Activated CD8-positive, alpha-beta T cell treated with anti-CD3 and anti-CD28 coated beads for 36 hours (primary cell): Measurements from ENCODE around the gene CELA3B. TPM values are rescaled to one million over a fixed set of nuclear protein-coding genes. Genes with fewer than 3 reads are reported as not detected.
"Not testable (repeated sequence)": the region's sequence is repeated elsewhere in the genome, so short reads cannot be mapped to it uniquely, and the experiment has no call there.

Source experiments
- ATAC-seq: fragments of 200-7000 bp; cut with Tn5 transposase; one replicate; pipeline ENCODE4 v1.10.0; 2021; ENCODE audit warnings: mild to moderate bottlenecking, moderate library complexity
- CTCF ChIA-PET: fragments of 350-600 bp; sonication (Branson Sonifier 250); formaldehyde crosslinking; loops from one replicate; lab custom pipeline; 2021; ENCODE audit warnings: antibody characterized with exemption; lab: Charles Lee
- POLR2A ChIA-PET: fragments of 350-600 bp; sonication (Branson Sonifier 250); formaldehyde crosslinking; loops from one replicate; lab custom pipeline; 2021; ENCODE audit warnings: antibody characterized with exemption; lab: Charles Lee
- DNase-seq: peaks from one replicate; pipeline ENCODE4 v3.0.0-alpha.2; 2020
- H3K27ac Mint-ChIP-seq: one replicate; pipeline ENCODE4 v1.8.0; 2021; ENCODE audit warnings: mild to moderate bottlenecking, mixed read lengths
- H3K27me3 Mint-ChIP-seq: one replicate; pipeline ENCODE4 v1.8.0; 2021; ENCODE audit warnings: mixed read lengths
- H3K36me3 Mint-ChIP-seq: one replicate; pipeline ENCODE4 v1.8.0; 2021; ENCODE audit warnings: low read depth, mixed read lengths
- H3K4me1 Mint-ChIP-seq: one replicate; pipeline ENCODE4 v1.8.0; 2021; ENCODE audit warnings: low read depth, mixed read lengths
- H3K4me3 Mint-ChIP-seq: one replicate; pipeline ENCODE4 v1.8.0; 2021; ENCODE audit warnings: mild to moderate bottlenecking, moderate library complexity, mixed read lengths
- H3K9me3 Mint-ChIP-seq: one replicate; pipeline ENCODE4 v1.8.0; 2021; ENCODE audit warnings: mixed read lengths
- intact Hi-C: fragments of 100-400 bp; cut with micrococcal nuclease; formaldehyde crosslinking; loops from one replicate; pipeline ENCODE4 v1.10.0; 2022
- total RNA-seq, 2 experiments: library from RNA; stranded (reverse); gene quantifications; one replicate each; pipeline ENCODE4 v1.2.3, GENCODE V29; 2021
- TF ChIP-seq, protein P1 (sequence below): fragments of 200-600 bp; IDR thresholded peaks from one replicate; pipeline ENCODE4 v1.8.0; 2022; ENCODE audit warnings: antibody characterized with exemption, mild to moderate bottlenecking

The CELA3B gene
- total RNA-seq, 2 experiments from 2014 or later, result not detected

DNA sequence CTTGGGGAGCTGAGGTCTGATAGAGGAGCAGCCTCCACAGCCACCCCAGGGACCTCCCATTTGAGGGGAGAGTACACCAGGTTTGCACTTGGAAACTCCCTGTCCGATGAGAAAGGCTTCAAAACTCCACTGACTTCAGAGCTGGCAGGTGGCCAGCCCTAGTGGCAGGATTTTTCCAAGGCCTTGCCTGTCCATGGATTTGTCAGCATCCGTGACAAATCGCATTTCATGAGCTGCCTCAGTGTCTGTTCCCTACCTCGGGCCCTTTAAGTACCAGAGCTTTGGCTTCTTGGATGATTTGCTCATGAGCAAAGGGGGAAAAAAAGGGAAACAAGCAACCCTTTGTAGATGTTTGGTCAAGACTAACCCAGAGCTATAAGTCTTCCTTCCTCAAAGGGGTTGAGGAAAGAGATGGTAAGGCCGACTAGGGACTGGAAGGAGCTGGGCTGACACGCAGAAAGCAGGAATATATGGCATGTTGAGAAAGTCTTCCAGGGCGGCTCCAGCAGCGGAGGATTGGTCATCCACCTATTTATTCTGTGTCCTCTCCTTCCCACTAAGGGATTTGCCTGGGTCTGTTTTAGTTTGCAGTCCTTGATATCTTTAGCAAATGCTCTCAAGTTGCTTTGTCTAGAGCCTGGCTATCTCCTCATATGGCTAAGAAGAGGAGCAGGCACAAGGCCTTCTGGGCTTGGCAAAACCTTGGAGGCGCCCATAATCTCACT lies 37.0 kb upstream of the CELA3B start:
- TF ChIP-seq, protein P1, sequence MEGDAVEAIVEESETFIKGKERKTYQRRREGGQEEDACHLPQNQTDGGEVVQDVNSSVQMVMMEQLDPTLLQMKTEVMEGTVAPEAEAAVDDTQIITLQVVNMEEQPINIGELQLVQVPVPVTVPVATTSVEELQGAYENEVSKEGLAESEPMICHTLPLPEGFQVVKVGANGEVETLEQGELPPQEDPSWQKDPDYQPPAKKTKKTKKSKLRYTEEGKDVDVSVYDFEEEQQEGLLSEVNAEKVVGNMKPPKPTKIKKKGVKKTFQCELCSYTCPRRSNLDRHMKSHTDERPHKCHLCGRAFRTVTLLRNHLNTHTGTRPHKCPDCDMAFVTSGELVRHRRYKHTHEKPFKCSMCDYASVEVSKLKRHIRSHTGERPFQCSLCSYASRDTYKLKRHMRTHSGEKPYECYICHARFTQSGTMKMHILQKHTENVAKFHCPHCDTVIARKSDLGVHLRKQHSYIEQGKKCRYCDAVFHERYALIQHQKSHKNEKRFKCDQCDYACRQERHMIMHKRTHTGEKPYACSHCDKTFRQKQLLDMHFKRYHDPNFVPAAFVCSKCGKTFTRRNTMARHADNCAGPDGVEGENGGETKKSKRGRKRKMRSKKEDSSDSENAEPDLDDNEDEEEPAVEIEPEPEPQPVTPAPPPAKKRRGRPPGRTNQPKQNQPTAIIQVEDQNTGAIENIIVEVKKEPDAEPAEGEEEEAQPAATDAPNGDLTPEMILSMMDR, result no peak
- ATAC-seq, result no peak
- intact Hi-C loops, result no loop called here
- Mint-ChIP-seq H3K4me3 (no peak overlapping the region), H3K4me1 (peaks cover 10% of the 10 kb centered on the region), H3K27me3 (peaks cover 11% of the 10 kb centered on the region), H3K27ac (no peak overlapping the region), H3K9me3 (no peaks in the 10 kb centered on the region), H3K36me3 (no peaks in the 10 kb centered on the region)
- no peak for DNase-seq
- CTCF ChIA-PET, result interaction anchor here (1.4 kb wide), 2 partner anchors 16 to 24 kb away, joined by 3 to 6 read pairs; no protein-coding TSS in a partner anchor
- POLR2A ChIA-PET, result interaction anchor here (0.6 kb wide), 1 partner anchor 1099 kb away, joined by 3 read pairs; no protein-coding TSS in a partner anchor

DNA sequence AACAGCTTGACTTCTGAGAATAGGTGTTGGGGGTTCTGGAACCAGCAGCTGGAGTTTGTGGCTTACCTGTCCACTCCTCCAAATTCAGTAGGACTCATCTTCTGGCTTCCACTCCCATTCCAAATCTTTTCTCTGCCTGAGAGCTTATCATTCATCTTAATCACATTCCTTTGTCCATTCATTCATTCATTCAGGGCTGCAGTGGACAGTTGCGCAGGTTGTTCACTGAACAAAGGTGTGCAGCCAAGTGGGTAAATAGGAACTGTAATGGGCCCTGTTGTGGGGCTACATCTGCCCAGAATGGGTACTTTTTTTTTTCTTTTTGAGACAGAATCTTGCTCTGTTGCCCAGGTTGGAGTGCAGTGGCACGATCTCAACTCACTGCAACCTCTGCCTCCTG lies 36.3 kb upstream of the CELA3B start:
- ATAC-seq, result no peak
- POLR2A ChIA-PET, result interaction anchor here (0.6 kb wide), 1 partner anchor 1098 kb away, joined by 3 read pairs; no protein-coding TSS in a partner anchor
- Mint-ChIP-seq H3K27ac (no peak overlapping the region), H3K4me1 (peaks cover 9% of the 10 kb centered on the region), H3K9me3 (no peaks in the 10 kb centered on the region), H3K36me3 (no peaks in the 10 kb centered on the region), H3K4me3 (no peak overlapping the region), H3K27me3 (peaks cover 11% of the 10 kb centered on the region)
- CTCF ChIA-PET, result no interaction called here
- TF ChIP-seq, protein P1, result no peak
- DNase-seq, result no peak
- intact Hi-C loops, result no loop called here

DNA sequence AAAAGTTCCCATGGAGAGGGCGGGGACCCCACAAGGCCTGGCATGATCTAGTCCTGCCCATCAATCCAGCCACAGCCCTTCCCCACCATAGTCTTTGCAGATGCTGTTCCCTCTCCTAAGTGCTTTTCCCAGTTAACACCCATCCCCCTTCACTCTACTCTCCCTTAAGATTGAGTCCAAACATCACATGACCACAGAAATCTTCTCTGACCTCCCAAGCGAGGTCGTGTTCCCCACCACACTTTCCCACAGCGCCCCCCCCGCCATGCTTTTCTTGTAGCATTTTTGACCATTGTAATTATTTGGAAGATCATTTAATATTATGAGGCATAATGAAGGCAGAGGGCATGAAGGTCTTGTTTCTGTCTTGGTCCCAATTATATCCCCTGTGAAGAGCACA lies 35.5 kb upstream of the CELA3B start:
- ChIA-PET CTCF (no interaction called here), POLR2A (no interaction called here)
- peaks cover 10% of the 10 kb centered on the region for H3K27me3 Mint-ChIP-seq
- no peak overlapping the region for H3K4me3 Mint-ChIP-seq
- H3K27ac Mint-ChIP-seq, result no peak overlapping the region
- TF ChIP-seq, protein P1, result no peak
- no peaks in the 10 kb centered on the region for H3K9me3 Mint-ChIP-seq
- peaks cover 4% of the 10 kb centered on the region for H3K4me1 Mint-ChIP-seq
- intact Hi-C loops, result no loop called here
- no peaks in the 10 kb centered on the region for H3K36me3 Mint-ChIP-seq
- ATAC-seq (no peak), DNase-seq (no peak)

DNA sequence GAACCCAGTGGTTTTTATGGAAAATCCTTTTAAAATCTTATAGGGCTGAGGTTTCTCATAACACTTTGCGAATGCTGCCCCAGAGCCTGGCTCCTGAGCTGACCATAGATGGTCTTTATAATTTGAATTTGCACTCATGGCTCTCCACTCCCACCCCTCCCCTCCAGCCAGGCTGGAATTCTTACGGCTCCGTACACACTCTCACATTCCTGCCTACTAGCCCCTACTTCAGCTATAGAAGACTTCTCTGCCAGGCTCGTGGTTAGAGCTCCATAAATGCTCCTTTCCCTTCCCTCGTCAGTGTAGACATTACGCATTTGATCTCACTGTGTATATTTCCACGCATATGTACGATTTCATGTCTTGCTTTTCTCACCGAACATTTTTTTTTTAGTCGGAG lies 34.4 kb upstream of the CELA3B start:
- H3K27me3 Mint-ChIP-seq, result peaks cover 8% of the 10 kb centered on the region
- CTCF ChIA-PET, result interaction anchor here (0.9 kb wide), 1 partner anchor 80 kb away, joined by 3 read pairs; no protein-coding TSS in a partner anchor
- DNase-seq (no peak), ATAC-seq (no peak)
- H3K4me3 Mint-ChIP-seq, result no peak overlapping the region
- no peaks in the 10 kb centered on the region for H3K36me3 Mint-ChIP-seq
- no peaks in the 10 kb centered on the region for H3K9me3 Mint-ChIP-seq
- POLR2A ChIA-PET, result no interaction called here
- TF ChIP-seq, protein P1, result no peak
- peaks cover 4% of the 10 kb centered on the region for H3K4me1 Mint-ChIP-seq
- intact Hi-C loops, result no loop called here
- H3K27ac Mint-ChIP-seq, result no peak overlapping the region

DNA sequence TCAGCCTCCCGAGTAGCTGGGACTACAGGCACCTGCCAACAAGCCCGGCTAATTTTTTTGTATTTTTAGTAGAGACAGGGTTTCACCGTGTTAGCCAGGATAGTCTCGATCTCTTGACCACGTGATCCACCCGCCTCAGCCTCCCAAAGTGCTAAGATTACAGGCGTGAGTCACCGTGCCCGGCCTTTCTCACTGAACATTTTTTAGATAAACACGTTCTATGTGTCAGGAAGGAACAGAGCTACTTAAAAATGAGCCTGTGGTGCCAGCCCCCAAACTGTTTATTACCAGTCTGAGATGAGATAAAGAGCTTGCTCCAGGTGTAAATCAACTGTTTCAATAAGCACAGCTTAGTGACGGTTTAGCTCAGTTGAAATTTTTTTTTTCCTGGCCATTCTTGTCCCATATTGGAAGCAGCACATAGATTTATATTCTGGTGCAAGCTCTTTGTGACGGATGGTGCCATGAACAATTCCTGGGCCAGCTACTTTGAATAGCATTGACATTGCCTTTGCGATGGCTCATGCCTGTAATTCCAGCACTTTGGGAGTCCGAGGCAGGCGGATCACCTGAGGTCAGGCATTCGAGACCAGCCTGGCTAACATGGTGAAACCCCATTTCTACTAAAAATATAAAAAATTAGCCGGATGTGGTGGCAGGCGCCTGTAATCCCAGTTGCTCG lies 33.7 kb upstream of the CELA3B start:
- H3K4me1 Mint-ChIP-seq, POLR2A ChIA-PET, H3K27ac Mint-ChIP-seq, H3K36me3 Mint-ChIP-seq, DNase-seq, H3K9me3 Mint-ChIP-seq, intact Hi-C loops, H3K4me3 Mint-ChIP-seq, ATAC-seq, H3K27me3 Mint-ChIP-seq: not testable (repeated sequence)
- CTCF ChIA-PET, result interaction anchor here (0.9 kb wide), 2 partner anchors 14 to 80 kb away, joined by 3 to 5 read pairs; no protein-coding TSS in a partner anchor
